Measurements from ENCODE around the gene BEND4. TPM values are rescaled to one million over a fixed set of nuclear protein-coding genes. Genes with fewer than 3 reads are reported as not detected.

Gene BEND4
- total RNA-seq, 1 donor from 2014 or later, result 2.1 TPM

- no peak for TF ChIP-seq CTCF (IDR thresholded peaks at IDR 0.05; ENCODE audit: partially characterized antibody, unreplicated experiment)
- Mint-ChIP-seq H3K4me3 (ENCODE audit: unreplicated experiment) (no peak overlapping the region), H3K9me3 (ENCODE audit: unreplicated experiment) (peaks cover 3% of the 10 kb centered on the region), H3K4me1 (ENCODE audit: low read depth, unreplicated experiment) (peaks cover 16% of the 10 kb centered on the region), H3K36me3 (ENCODE audit: unreplicated experiment) (no peaks in the 10 kb centered on the region), H3K27ac (ENCODE audit: unreplicated experiment) (no peak overlapping the region), H3K27me3 (ENCODE audit: unreplicated experiment) (no peaks in the 10 kb centered on the region)
- DNase-seq, result no peak
Observed at GRCh38 chr4:42112846-42113245, 39.6 kb downstream of the BEND4 start.

- TF ChIP-seq CTCF (IDR thresholded peaks at IDR 0.05; ENCODE audit: partially characterized antibody, unreplicated experiment), result no peak
- Mint-ChIP-seq H3K9me3 (ENCODE audit: unreplicated experiment) (no peaks in the 10 kb centered on the region), H3K27ac (ENCODE audit: unreplicated experiment) (no peak overlapping the region), H3K4me1 (ENCODE audit: low read depth, unreplicated experiment) (no peaks in the 10 kb centered on the region), H3K27me3 (ENCODE audit: unreplicated experiment) (no peaks in the 10 kb centered on the region), H3K36me3 (ENCODE audit: unreplicated experiment) (peaks cover 4% of the 10 kb centered on the region), H3K4me3 (ENCODE audit: unreplicated experiment) (no peak overlapping the region)
- no peak for DNase-seq
Observed at GRCh38 chr4:42104521-42104920, 47.9 kb downstream of the BEND4 start.

GRCh38 chr4:42101446-42101975, 50.9 kb downstream of the BEND4 start:
- TF ChIP-seq CTCF (IDR thresholded peaks at IDR 0.05; ENCODE audit: partially characterized antibody, unreplicated experiment), result no peak
- Mint-ChIP-seq H3K4me3 (ENCODE audit: unreplicated experiment) (no peak overlapping the region), H3K27me3 (ENCODE audit: unreplicated experiment) (peaks cover 2% of the 10 kb centered on the region)

GRCh38 chr4:42088386-42088785, 64.1 kb downstream of the BEND4 start:
- no peak overlapping the region for H3K27ac Mint-ChIP-seq (ENCODE audit: unreplicated experiment)
- H3K36me3 Mint-ChIP-seq (ENCODE audit: unreplicated experiment), result no peaks in the 10 kb centered on the region
- no peaks in the 10 kb centered on the region for H3K27me3 Mint-ChIP-seq (ENCODE audit: unreplicated experiment)
- no peak for TF ChIP-seq CTCF (IDR thresholded peaks at IDR 0.05; ENCODE audit: partially characterized antibody, unreplicated experiment)
- H3K4me3 Mint-ChIP-seq (ENCODE audit: unreplicated experiment), result no peak overlapping the region
- no peaks in the 10 kb centered on the region for H3K9me3 Mint-ChIP-seq (ENCODE audit: unreplicated experiment)
- H3K4me1 Mint-ChIP-seq (ENCODE audit: low read depth, unreplicated experiment), result no peaks in the 10 kb centered on the region
- DNase-seq, result no peak

More at GRCh38 chr4:42101446-42101975, 50.9 kb downstream of the BEND4 start:
- Mint-ChIP-seq H3K4me1 (ENCODE audit: low read depth, unreplicated experiment) (no peaks in the 10 kb centered on the region), H3K9me3 (ENCODE audit: unreplicated experiment) (no peaks in the 10 kb centered on the region), H3K27ac (ENCODE audit: unreplicated experiment) (no peak overlapping the region), H3K36me3 (ENCODE audit: unreplicated experiment) (peaks cover 4% of the 10 kb centered on the region)
- no peak for DNase-seq

GRCh38 chr4:42083816-42084215, 68.6 kb downstream of the BEND4 start:
- Mint-ChIP-seq H3K9me3 (ENCODE audit: unreplicated experiment) (no peaks in the 10 kb centered on the region), H3K36me3 (ENCODE audit: unreplicated experiment) (no peaks in the 10 kb centered on the region), H3K4me1 (ENCODE audit: low read depth, unreplicated experiment) (no peaks in the 10 kb centered on the region), H3K4me3 (ENCODE audit: unreplicated experiment) (no peak overlapping the region), H3K27me3 (ENCODE audit: unreplicated experiment) (no peaks in the 10 kb centered on the region), H3K27ac (ENCODE audit: unreplicated experiment) (no peak overlapping the region)
- DNase-seq, result no peak
- no peak for TF ChIP-seq CTCF (IDR thresholded peaks at IDR 0.05; ENCODE audit: partially characterized antibody, unreplicated experiment)

All from glutamatergic neuron (in vitro differentiated cells).